ENCODE results near the gene THADA.
"Not testable (repeated sequence)": the region's sequence is repeated elsewhere in the genome, so short reads cannot be mapped to it uniquely, and the experiment has no call there.

Gene THADA

GRCh38 chr2:43318791-43319190 is 277.0 kb downstream of the THADA start:
- no peak for DNase-seq

DNA sequence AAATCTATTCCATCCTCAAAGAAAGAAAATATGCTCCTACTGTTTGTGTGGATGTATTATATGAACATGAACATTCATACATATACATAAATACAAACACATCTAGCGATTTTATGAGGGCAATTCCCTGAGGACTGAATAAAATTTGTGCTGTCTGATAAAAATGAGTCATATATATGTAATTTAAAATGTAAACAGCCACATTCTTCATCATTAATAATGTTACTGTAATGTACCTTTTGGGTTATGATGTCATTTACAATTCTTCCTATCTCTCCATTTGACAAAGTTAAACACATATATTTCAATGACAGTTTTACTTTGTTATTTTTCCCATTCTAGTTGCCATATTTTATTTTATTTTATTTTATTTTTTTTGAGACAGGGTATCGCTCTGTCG is 278.2 kb downstream of the THADA start:
- DNase-seq = no peak

GRCh38 chr2:43317194-43317593 is 278.6 kb downstream of the THADA start:
- no peak for DNase-seq

- DNase-seq = no peak
Measured at GRCh38 chr2:43315482-43315881, 280.4 kb downstream of the THADA start.

DNA sequence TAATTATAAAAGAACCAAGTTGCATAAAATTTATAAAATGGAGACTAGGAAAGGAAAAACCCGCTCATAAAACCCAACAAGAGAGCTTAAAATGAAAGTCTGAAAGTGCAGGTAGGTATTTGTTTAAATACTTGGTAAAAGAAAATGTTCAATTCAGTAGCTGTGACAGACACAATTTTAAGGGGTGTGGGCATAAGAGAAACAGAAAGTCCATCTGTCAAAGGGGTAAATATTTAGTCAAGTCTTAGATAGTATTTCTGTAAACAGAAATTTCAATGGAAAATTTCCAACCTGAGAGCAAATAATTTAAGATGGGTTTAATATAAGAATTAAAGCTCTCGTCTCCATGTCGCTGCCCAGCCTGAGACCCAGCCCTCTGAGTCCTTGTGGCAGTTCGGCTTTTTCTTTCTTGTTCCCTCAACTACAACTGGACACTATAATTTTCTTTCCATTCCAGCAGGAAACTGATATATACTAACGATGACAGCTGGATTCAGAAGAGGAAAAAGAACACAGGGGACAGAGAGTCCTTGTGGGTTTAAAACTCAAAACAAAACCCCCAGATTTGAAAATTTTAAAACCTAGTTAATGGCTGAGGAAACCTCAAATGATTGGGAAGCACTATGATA is 281.4 kb downstream of the THADA start:
- DNase-seq = no peak

- DNase-seq = no peak
Measured at GRCh38 chr2:43313642-43314017, 282.2 kb downstream of the THADA start.

DNA sequence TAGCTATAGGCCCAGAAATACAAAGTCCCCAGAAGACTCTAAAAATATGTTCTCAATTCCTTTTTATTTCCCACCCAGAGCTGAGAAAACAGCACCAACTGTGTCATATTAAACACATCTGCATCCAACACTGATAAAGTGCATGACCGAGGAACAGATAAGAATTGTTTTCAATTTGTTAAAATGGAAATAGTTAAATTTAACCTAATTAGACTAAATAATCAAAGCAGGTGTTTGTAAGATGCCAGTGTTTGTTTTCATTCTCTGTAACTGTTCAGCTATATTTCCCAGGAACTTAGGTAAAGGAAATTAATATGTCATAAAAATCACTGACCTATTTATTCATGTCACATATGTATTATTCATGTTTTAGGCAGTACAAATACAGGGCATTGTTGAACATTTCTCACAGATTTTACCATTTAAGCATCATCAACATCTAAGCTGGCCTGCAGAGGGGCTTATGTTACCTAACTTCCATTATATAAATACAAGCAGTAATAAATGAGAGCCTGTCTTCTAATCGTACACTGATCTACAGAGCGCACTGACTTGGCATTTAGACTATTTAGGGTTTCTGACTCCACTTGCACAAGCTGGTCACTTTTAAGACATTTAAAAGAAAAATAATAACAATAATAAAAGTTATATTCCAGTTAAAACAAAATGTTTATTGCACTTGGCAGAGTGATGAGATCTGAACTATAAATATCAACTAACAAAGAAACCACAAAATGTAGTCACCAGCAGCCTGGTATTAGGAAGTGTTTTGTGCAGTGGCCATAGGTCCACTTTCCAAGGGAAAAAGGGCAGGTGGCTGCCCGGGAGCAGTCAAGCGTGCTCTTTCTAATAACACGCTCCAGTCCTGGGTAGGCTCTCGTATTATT is 282.8 kb downstream of the THADA start:
- no peak for DNase-seq

- DNase-seq = no peak
Measured at GRCh38 chr2:43311276-43311675, 284.6 kb downstream of the THADA start.

DNA sequence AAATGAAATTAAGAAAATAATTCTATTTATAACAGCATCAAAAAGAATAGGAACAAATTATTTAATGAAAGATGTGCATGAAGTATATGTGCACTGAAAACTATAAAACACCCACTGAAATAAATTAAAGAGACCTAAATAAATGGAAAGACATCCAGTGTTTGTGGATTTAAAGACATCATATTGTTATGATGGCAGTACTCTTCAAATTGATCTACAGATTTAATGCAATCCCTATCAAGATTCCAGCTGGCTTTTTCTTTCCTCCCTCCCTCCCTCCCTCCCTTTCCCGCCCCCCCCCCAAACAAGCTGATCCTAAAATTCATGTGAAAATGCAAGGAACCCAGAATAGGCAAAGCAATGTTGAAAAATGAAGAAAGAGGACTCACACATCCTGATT is 285.9 kb downstream of the THADA start:
- DNase-seq = no peak

DNA sequence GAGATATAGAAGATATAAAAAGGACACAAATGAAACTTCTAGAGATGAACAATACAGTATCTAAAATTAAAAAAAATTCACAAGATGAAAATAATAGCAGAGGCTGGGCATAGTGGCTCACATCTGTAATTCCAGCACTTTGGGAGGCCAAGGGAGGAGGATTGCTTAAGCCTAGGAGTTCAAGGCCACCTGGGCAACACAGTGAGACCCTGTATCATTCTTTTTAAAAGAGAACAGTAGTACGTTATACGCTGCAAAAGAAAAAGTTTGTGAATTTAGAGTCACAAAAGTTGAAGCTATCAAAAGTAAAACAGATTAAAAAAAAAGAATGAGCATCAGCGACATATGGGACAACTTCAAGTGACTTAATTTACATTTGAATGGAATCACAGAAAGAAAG is 287.9 kb downstream of the THADA start:
- no peak for DNase-seq

- no peak for DNase-seq
Measured at GRCh38 chr2:43307046-43307445, 288.8 kb downstream of the THADA start.

- DNase-seq = no peak
Measured at GRCh38 chr2:43306197-43306596, 289.6 kb downstream of the THADA start.

- no peak for DNase-seq
Measured at GRCh38 chr2:43305517-43305916, 290.3 kb downstream of the THADA start.

DNA sequence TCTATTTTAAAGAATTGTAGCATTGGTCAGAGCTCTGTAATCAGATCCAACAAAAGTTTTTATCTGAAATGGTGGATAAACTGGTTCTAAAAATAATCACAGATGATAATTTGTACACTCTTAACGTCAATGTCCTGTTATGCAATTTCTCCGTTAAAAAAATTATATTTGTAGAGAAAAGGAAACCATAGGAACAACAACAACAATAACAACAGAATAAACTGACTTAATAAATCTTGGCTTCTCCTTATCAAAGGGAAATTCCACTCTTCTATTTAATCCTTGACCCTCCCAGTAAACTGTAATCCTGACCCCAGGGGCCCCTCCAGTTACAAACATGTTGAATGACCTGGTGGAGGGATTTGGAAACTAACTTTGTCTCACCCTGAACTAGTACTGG is 290.8 kb downstream of the THADA start:
- DNase-seq = no peak

- DNase-seq = no peak
Measured at GRCh38 chr2:43303889-43304288, 291.9 kb downstream of the THADA start.

DNA sequence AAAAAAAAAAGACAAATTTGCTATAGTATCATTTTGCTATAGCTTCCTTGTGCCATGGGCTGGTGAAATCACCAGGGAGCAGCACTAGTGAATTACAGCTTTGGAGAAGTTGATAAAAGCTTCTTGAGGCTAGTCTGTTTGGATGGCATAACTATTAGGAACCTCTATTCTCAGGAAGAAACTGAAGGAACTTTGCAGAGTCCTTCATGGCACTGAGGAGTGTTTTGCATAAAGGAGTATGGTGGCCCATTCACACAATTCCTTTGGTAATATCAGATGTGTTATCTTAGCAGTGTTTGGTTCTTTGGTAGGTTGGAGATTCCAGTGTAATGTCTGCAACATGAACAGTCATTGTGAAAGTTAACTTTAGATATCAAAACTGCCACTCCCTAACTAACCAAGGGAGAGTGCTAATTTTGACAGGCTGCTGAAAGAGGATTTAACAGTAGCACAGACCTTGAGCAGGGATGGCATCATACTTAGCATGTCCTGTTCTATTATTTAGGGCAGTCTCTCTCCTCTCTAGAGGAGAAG is 292.8 kb downstream of the THADA start:
- no peak for DNase-seq

DNA sequence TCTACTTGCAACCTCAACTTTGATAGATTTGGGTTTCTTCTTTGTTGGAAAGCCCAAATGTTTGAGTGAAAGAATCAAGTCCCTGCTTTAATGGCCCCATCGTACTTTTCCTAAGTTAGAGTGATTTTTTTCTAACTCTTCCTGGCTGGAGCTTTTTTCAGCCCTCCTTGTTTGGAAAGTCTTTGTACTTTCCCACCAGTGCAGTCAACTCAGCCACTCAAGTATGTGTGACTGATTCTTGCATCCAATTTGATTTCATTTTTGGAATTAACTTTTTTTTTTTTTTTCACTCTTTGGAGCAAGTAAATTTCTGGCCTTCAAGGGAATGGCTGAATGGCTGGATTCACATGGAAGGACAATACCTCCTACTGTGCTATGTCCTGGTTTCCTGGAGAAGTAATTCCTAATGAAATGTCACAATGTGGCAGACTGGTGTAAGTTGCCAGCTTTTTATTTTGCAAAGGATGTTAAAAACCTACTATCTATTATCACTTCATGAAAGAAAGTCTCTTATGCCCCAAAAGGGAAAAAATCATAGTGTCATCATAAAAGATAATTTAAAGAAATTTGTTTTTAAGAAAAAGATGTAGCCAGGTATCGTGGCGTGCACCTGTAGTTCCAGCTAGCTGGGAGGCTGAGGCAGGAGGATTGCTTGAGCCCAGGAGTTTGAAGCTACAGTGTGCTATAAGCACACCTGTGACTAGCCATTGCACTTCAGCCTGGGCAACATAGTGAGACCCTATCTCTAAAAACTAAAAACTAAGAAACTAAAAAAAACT is 293.5 kb downstream of the THADA start:
- no peak for DNase-seq

GRCh38 chr2:43300781-43301583 is 294.9 kb downstream of the THADA start:
- DNase-seq = no peak

DNA sequence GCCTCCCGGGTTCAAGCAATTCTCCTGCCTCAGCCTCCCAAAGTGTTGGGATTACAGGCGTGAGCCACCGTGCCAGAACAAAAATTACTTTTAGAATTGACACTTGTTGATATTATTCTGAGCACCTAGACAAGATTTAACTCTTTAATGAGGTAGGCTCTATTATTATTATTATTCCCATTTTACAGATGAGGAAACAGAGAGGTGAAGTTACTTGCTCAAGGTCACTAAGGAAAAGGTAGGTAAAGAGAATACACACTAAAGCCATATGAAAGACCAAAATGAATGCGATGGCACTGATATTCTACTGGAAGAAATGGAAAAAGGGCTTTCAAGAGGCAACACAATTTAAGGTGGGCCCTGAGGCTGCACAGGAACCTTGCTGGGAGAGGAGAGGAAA is 295.6 kb downstream of the THADA start:
- DNase-seq = no peak

DNA sequence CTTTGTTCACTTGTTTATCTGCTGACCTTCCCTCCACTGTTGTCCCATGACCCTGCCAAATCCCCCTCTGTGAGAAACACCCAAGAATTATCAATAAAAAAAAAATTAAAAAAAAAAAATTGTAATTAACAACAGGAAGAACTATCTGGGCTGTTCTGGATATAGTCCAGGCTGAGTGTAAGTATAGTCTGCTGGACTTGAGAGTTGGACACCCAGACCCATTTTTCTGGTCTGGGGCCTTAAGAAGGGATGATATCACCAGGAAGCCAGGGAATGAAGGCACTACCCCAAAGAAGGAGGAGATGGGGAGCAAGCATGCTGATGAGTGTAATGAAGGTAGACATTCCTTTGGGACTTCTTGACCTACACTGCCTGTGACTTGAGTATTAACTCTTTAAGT is 297.3 kb downstream of the THADA start:
- no peak for DNase-seq

- not testable (repeated sequence) for DNase-seq
Measured at GRCh38 chr2:43297740-43298139, 298.1 kb downstream of the THADA start.

DNA sequence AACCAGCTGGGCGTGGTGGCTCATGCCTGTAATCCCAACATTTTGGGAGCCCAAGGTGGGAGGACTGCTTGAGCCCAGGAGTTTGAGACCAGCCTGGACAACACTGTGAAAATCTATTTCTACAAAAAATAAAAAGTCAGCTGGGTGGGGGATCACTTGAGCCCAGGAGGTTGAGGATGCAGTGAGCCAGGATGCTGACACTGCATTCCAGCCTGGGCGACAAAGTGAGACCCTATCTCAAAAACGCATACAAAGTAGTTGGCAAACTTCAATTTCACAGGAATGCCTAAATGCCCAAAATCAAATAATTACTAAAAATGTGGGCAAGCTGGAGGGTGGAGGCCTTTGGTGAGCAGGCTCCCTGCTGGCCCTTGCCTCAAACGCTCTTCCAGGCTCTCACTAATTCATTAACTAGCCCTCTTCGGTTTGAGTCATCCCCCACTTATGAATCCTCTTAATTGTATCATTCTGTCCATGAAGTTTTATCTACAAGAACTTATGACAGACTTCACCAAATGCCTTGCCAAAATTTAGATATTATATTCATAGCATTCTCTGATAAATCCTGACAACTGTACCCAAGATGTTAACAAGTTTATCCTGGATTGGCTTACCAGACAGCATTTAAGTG is 300.8 kb downstream of the THADA start:
- no peak for DNase-seq
